T47D (cell line): ENCODE data around the gene RPN2.
"Not testable (repeated sequence)": the region's sequence is repeated elsewhere in the genome, so short reads cannot be mapped to it uniquely, and the experiment has no call there.

Experiments used
- DNase-seq, 2 experiments: peaks; one replicate each; pipeline versions ENCODE4 v3.0.0 to v3.0.0-alpha.2; 2011 to 2012; ENCODE audit warnings: low read depth in 1 of 2, low spot score in 1 of 2
- JUND ChIP-seq: IDR thresholded peaks from 2 replicates; pipeline ENCODE4 v1.6.1; 2012; ENCODE audit warnings: low read depth
- in situ Hi-C: cut with HindIII; loops from 2 replicates; pipeline ENCODE4 v1.10.0; 2016; ENCODE audit warnings: low sequenced_read_pairs, low pct_unique_long_range_greater_than_20kb

The RPN2 gene

GRCh38 chr20:37178839-37179682 lies at the start of gene RPN2, which contains the start of gene MROH8:
RPN2 (plus strand) TSS chr20:37179330; CDS start chr20:37179357, 27 bp downstream.
MROH8 (minus strand) TSS chr20:37179548.
- in situ Hi-C loops: no loop called here
- peak; percentile 74 for TF ChIP-seq JUND
- peak; percentile 91 to 99 for DNase-seq

GRCh38 chr20:37131486-37131885 lies 47.6 kb upstream of the RPN2 start:
- in situ Hi-C loops: no loop called here
- DNase-seq: no peak
- TF ChIP-seq JUND: no peak

- no peak for DNase-seq
- TF ChIP-seq JUND: no peak
- in situ Hi-C loops: no loop called here
These were observed 45.2 kb upstream of the RPN2 start for GRCh38 chr20:37133952-37134351.

- in situ Hi-C loops: no loop called here
- TF ChIP-seq JUND: no peak
- no peak for DNase-seq
These were observed 41.6 kb upstream of the RPN2 start for GRCh38 chr20:37137547-37137946.

GRCh38 chr20:37142708-37143107 lies 36.4 kb upstream of the RPN2 start:
- TF ChIP-seq JUND: no peak
- DNase-seq: no peak
- in situ Hi-C loops: no loop called here

- TF ChIP-seq JUND: no peak
- in situ Hi-C loops: no loop called here
- DNase-seq: no peak
These were observed 34.2 kb upstream of the RPN2 start for GRCh38 chr20:37144856-37145404.

- in situ Hi-C loops: no loop called here
- no peak for TF ChIP-seq JUND
These were observed 31.9 kb upstream of the RPN2 start for GRCh38 chr20:37147250-37147649.

GRCh38 chr20:37150864-37151263 lies 28.3 kb upstream of the RPN2 start:
- in situ Hi-C loops, DNase-seq: not testable (repeated sequence)

More at GRCh38 chr20:37147250-37147649, 31.9 kb upstream of the RPN2 start:
- DNase-seq: no peak

- TF ChIP-seq JUND: no peak
- no peak for DNase-seq
- in situ Hi-C loops: no loop called here
These were observed 27.6 kb upstream of the RPN2 start for GRCh38 chr20:37151529-37151928.

- in situ Hi-C loops: no loop called here
- DNase-seq: no peak
These were observed 26.8 kb upstream of the RPN2 start for GRCh38 chr20:37152284-37152683.

GRCh38 chr20:37154684-37155298 lies 24.3 kb upstream of the RPN2 start:
- TF ChIP-seq JUND: no peak
- in situ Hi-C loops: no loop called here
- DNase-seq: no peak

More at GRCh38 chr20:37152284-37152683, 26.8 kb upstream of the RPN2 start:
- no peak for TF ChIP-seq JUND

GRCh38 chr20:37155987-37156386 lies 23.1 kb upstream of the RPN2 start:
- in situ Hi-C loops: no loop called here

GRCh38 chr20:37158248-37158647 lies 20.9 kb upstream of the RPN2 start:
- no peak for TF ChIP-seq JUND
- DNase-seq: no peak
- in situ Hi-C loops: no loop called here

More at GRCh38 chr20:37155987-37156386, 23.1 kb upstream of the RPN2 start:
- DNase-seq: no peak
- no peak for TF ChIP-seq JUND
